Measurements from ENCODE around the gene DIAPH3.

DIAPH3 gene

GRCh38 chr13:59659981-59660380, 503.7 kb downstream of the DIAPH3 start:
- no peak for DNase-seq

- DNase-seq: no peak
Observed at GRCh38 chr13:59658738-59659330, 504.9 kb downstream of the DIAPH3 start.

- no peak for DNase-seq
Observed at GRCh38 chr13:59658027-59658737, 505.5 kb downstream of the DIAPH3 start.

DNA sequence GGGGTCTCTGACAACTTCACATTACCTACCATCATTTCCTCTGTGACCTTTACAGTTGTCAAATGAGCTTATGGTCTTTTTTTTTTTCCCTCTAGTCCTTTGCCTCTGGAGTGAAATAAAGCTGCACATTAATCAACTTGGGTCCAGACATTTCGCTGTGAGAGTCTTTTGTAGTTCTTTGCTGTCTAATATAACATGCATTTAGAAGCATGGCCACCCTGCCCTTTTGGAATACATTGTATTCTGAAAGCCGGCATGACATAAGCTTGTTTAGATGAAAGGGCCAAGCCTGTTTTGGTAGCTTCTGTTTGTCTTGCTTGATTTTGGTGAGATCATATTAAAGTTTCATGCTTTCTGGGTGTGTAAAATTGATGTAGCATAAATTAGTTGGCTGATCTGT, 509.8 kb downstream of the DIAPH3 start:
- DNase-seq: no peak

DNA sequence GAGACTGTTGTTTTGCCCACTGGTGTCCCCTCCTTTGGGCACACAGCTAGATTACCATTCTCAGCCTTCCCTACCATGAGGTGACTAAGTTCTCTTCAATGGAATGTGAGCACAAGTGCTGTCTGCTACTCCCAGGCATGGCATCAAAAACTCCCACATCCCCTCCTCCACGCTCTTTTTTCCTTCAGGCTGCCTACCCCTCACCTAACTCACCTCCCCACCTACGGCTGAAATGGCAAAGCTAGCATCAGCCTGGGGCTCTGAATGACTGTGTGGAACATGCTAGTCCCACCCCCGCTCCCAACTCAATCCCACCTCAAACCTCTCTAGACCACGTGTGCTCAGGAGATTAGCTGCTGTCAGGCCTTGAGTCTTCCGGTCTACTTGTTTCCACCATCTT, 512.2 kb downstream of the DIAPH3 start:
- no peak for DNase-seq

DNA sequence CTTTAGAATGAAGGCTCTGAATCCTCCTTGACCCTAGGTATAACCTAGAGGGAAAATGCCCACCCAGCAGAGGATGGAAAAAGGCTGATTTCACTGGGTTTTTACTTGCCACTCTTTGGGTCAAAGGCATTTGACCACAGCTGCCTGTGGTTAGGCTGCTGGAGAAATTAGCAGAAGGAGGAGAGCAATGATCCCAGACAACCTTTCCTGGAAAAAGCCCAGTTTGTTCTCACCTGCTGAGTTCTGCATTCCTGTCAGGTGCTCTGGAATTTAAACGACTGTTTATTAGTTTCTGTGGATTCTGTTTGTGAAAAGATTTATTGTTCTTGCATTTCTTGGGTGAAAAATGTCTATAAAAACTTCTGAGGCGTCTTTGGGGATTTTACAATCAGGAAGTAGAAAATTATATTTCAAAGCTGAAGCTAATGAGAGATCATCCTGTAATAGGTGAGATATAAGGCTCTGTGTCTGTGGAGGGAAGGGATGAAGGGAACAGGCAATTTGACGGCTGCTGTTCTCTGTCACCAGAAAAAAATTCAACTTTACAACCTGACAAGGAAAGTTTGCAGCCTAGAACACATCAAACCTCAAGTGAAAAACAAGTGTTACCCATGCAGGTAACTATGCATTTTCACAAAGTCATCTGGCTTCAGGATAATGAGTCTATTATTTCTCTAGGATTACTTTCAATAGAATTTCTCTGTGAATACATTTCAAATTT, 519.7 kb downstream of the DIAPH3 start:
- no peak for DNase-seq

DNA sequence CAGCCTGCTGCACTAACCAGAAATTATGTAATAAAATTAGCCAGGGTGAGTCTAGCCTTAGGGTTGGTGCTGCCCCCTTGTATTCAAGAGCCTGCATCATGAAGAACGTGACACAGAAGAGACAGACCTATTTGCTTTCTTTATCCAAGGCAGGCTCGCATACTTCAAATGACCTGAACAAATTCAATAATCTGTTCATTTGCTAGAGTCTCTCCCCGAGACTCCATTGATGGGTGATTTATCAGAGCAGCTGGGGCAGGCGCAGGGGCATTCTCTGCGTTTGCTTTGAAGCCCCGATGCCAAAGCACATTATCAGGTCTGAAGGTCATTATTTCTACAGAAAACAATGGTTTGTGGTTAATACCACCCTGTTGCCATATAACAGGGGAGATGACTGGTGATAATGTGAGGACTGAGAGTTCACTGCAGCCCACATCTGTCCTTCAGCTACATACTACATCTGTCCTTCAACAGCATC, 520.3 kb downstream of the DIAPH3 start:
- no peak for DNase-seq

GRCh38 chr13:59641817-59642216, 521.9 kb downstream of the DIAPH3 start:
- DNase-seq: no peak

DNA sequence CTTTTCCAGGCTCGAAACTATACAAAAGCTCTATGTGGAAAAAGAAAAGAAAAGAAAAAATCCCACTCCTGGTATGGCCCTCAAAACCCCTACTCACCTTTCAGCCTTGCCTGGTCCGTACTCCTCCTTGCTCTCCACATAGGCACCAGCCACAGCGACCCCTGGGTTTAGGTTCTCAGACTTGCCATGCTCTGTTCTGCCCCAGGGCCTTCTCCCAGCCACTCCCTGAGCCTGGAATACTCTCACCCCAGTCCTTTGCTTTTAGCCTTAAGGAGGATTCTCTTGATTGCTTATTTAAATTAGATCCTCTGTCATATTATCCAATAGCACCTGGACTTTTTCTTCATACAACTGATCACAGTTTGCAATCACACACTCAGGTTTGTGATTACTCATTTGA, 522.5 kb downstream of the DIAPH3 start:
- DNase-seq: no peak

DNA sequence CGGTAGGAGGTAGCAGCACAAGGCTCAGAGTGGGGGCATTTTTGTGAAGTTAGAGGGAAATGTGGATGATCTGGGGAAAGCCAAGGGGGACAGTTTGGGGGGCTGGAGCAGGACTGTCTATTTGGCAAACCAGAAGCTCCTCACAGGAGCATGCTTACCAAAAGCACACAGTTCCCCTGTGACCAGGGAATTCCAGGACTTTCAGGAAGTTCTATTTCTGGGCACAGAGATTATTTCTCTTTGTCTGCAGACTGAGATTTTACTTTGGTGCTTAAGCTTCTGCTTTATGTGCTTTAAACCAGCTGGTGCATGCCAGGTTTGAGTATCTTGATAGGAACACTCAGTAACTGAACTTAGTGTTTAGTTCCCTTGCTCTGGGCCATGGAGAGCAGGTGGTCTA, 525.3 kb downstream of the DIAPH3 start:
- no peak for DNase-seq

GRCh38 chr13:59635589-59635988, 528.1 kb downstream of the DIAPH3 start:
- no peak for DNase-seq

DNA sequence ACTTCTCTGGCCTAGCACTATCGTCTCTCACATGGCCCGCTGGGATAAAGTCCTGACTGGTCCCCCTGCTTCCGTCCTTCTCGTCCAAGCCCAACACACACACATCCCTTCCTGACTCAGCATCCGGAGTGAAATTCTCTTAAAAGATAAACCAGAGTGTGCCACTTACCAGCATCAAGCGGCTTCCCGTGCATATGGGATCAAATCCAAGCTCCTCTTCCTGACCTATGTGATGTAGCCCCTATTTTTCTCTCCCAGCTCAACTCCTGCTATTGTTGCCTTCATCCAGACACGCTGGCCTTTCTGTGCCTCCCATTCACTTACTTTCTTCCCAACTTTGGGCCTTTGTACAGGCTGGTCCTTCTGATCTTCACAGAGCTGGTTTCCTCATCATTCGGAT, 530.4 kb downstream of the DIAPH3 start:
- no peak for DNase-seq

DNA sequence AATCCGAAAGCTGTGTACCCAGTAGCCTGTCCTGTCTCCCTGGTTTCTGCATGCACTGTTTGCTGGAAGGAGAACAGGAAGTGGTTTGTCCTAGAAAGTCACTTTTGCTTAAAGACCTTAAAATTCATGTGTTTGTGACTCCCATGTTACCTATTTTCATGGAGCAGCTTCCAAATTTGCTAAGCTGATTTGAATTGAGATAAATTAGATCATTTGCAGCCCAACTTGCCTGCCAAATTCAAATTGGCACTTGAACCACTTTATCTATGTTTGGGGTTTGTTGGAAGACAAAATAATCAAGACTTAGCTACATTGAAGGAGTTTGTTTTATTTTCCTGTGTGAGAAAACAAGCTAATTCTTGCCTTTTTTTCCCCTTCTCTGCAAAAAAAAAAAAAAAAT, 532.5 kb downstream of the DIAPH3 start:
- no peak for DNase-seq

GRCh38 chr13:59625111-59625510, 538.6 kb downstream of the DIAPH3 start:
- no peak for DNase-seq

- no peak for DNase-seq
Observed at GRCh38 chr13:59623206-59623915, 540.4 kb downstream of the DIAPH3 start.

DNA sequence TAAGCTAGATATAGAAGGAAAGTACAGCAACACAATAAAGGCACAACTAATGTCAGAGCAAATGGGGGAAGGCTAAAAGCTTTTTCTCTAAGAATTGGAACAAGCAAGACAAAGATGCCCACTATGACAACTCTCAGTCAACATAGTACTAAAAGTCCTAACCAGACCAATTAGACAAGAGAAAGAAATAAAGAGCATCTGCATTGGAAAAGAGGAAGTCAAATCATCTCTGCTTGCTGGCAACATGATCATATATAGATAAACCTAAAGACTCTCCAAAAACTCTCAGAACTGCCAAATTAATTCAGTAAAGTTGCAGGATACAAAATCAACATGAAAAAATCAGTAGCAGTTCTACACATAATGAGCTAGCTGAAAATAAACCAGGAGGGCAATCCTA, 542.0 kb downstream of the DIAPH3 start:
- DNase-seq: no peak

Data from suppressor macrophage treated with lipopolysaccharide for 4 hours (primary cell).